ENCODE measurements around the gene DNM1.

The DNM1 gene

DNA sequence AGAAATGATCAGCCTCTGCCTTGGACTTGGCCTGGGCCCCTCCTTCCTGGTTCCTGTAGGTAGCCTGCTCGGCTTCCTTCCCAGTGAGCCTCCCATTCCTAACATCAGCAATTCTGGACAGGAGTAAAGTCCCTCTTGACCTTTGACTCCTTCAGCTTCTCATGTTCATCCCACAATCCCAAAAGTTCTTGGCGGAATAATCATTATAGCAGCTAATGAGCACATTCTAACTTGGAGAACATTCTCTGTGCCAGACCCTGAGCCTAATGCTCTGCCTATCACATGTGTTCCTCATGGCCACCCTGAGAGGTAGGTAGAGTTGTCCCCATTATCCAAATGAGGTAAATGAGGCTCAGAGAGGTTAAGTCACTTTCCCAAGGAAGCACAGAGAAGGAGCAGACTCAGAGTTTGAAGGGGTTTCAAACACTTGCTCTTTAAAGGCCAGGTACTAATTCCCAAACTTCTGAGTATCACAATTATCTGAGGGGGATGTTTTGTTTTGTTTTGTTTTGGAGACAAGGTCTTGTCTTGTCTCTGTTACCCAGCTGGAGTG, 94.1 kb downstream of the DNM1 start:
- Mint-ChIP-seq H3K36me3 (ENCODE audit: low read depth) (no peaks in the 10 kb centered on the region), H3K9me3 (no peaks in the 10 kb centered on the region), H3K27ac (no peak overlapping the region), H3K4me1 (ENCODE audit: low read depth) (peaks cover 3% of the 10 kb centered on the region), H3K4me3 (no peak overlapping the region), H3K27me3 (ENCODE audit: low read depth) (no peaks in the 10 kb centered on the region)

DNA sequence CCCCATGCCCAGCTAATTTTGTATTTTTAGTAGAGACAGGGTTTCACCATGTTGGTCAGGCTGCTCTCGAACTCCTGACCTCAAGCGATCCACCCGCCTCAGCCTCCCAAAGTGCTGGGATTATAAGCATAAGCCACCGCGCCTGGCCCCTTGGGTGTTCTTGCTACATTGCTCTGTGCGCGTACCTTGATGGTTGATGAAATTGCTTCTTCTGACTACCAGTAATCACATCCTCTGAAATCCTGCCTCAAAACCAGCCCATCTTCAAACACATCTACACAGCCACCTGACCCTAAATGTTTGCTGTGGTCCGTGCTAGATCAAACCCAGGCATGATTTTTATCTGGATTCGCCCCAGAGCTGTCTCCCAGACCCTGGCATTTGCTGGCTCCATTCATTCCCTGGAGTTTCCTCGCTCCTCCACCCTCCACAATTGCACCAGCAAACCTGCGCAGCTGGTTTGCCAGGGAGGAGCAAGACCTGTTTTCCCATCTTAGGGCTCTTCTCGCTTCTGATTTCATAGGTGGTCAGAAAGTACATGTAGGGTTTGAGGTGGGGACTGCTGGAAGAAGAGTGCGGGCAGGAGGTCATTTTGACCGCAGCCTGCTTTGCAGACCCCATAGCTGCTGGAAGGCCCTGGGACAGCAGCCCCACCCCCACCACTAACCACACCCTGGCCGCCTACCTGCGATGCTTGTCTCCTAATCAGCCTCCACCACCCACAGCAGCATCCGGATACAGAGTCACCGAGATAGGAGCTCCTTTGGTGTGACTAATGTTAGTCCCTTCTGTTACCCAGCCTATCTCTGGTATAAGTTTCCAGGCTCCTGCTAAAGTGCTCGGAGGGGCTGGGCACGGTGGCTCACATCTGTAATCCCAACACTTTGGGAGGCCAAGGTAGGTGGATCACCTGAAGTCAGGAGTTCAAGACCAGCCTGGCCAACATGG, 95.6 kb downstream of the DNM1 start:
- no peak overlapping the region for H3K27ac Mint-ChIP-seq
- H3K27me3 Mint-ChIP-seq (ENCODE audit: low read depth) = no peaks in the 10 kb centered on the region
- no peaks in the 10 kb centered on the region for H3K9me3 Mint-ChIP-seq
- peaks cover 3% of the 10 kb centered on the region for H3K4me1 Mint-ChIP-seq (ENCODE audit: low read depth)
- H3K4me3 Mint-ChIP-seq = no peak overlapping the region
- H3K36me3 Mint-ChIP-seq (ENCODE audit: low read depth) = no peaks in the 10 kb centered on the region

GRCh38 chr9:128304136-128304970, 101.2 kb downstream of the DNM1 start:
- H3K36me3 Mint-ChIP-seq (ENCODE audit: low read depth) = peaks cover 2% of the 10 kb centered on the region
- no peaks in the 10 kb centered on the region for H3K27me3 Mint-ChIP-seq (ENCODE audit: low read depth)
- H3K4me1 Mint-ChIP-seq (ENCODE audit: low read depth) = no peaks in the 10 kb centered on the region
- no peaks in the 10 kb centered on the region for H3K9me3 Mint-ChIP-seq
- H3K27ac Mint-ChIP-seq = no peak overlapping the region
- no peak overlapping the region for H3K4me3 Mint-ChIP-seq
